Inflammatory macrophage treated with lipopolysaccharide for 4 hours (primary cell): ENCODE results near the gene CNN3.

Source experiments
- DNase-seq: peaks from one replicate; pipeline ENCODE4 v3.0.0-alpha.2; 2020

Gene CNN3

GRCh38 chr1:94852788-94853187 lies 74.1 kb downstream of the CNN3 start:
- no peak for DNase-seq

GRCh38 chr1:94851571-94851970 lies 75.3 kb downstream of the CNN3 start:
- DNase-seq = no peak
